Natural killer cell (primary cell): Measurements from ENCODE around the gene TOLLIP. TPM values are rescaled to one million over a fixed set of nuclear protein-coding genes. Genes with fewer than 3 reads are reported as not detected.
A peak's percentile ranks its signal among the peaks of the same experiment; 100 is the strongest.

Source experiments
- ATAC-seq, 3 donors: fragments of 150-1000 bp in 2 of 3; fragments of 200-7000 bp in 1 of 3; cut with Tn5 transposase; 1 replicate in 1 of 3; 2 replicates in 2 of 3; pipeline ENCODE4 v1.10.0; 2021; ENCODE audit warnings: mild to moderate bottlenecking in 2 of 3, moderate library complexity in 2 of 3
- DNase-seq, 2 donors: peaks; one replicate each; pipeline versions ENCODE4 v3.0.0 to v3.0.0-alpha.2; 2013 to 2021; ENCODE audit warnings: mixed read lengths in 1 of 2
- H3K27ac ChIP-seq: one replicate; pipeline ENCODE4 v1.5.1; 2013; ENCODE audit warnings: mild to moderate bottlenecking, low read length
- H3K27me3 ChIP-seq: one replicate; pipeline ENCODE4 v1.6.1; 2013; ENCODE audit warnings: low read length; ENCODE audit not compliant: control insufficient read depth, insufficient read depth
- H3K36me3 ChIP-seq: one replicate; pipeline ENCODE4 v1.6.1; 2013; ENCODE audit warnings: low read length; ENCODE audit not compliant: control insufficient read depth, insufficient read depth
- H3K4me1 ChIP-seq: one replicate; pipeline ENCODE4 v1.6.1; 2013; ENCODE audit warnings: low read length; ENCODE audit not compliant: control insufficient read depth, insufficient read depth
- H3K4me3 ChIP-seq: one replicate; pipeline ENCODE4 v1.5.1; 2013; ENCODE audit warnings: low read length
- H3K9me3 ChIP-seq: one replicate; pipeline ENCODE4 v1.6.1; 2013; ENCODE audit warnings: low read length; ENCODE audit not compliant: control insufficient read depth, insufficient read depth
- H3K27ac Mint-ChIP-seq, 2 donors: one replicate each; pipeline ENCODE4 v1.8.0; 2022; ENCODE audit warnings: mild to moderate bottlenecking in 2 of 2, mixed read lengths in 2 of 2, moderate library complexity in 1 of 2
- H3K27me3 Mint-ChIP-seq, 2 donors: one replicate each; pipeline ENCODE4 v1.8.0; 2022; ENCODE audit warnings: low read depth in 2 of 2, mixed read lengths in 2 of 2
- H3K36me3 Mint-ChIP-seq: one replicate; pipeline ENCODE4 v1.8.0; 2022; ENCODE audit warnings: mixed read lengths
- H3K4me1 Mint-ChIP-seq, 2 donors: one replicate each; pipeline ENCODE4 v1.8.0; 2022; ENCODE audit warnings: mixed read lengths in 2 of 2
- H3K4me3 Mint-ChIP-seq: one replicate; pipeline ENCODE4 v1.8.0; 2022; ENCODE audit warnings: mild to moderate bottlenecking, moderate library complexity, mixed read lengths
- H3K9me3 Mint-ChIP-seq, 2 donors: one replicate each; pipeline ENCODE4 v1.8.0; 2022; ENCODE audit warnings: mixed read lengths in 2 of 2
- CTCF ChIP-seq: fragments of 200-600 bp; IDR thresholded peaks from one replicate; pipeline ENCODE4 v1.8.0; 2022; ENCODE audit warnings: antibody characterized with exemption
- WGBS: methylation state at CpG from one replicate; pipeline ENCODE4 v1.1.7; 2013; ENCODE audit warnings: missing lambda C conversion rate; ENCODE audit not compliant: insufficient coverage; 5-methylcytosine and 5-hydroxymethylcytosine counted together
- intact Hi-C: fragments of 100-400 bp; cut with micrococcal nuclease; formaldehyde crosslinking; loops from one replicate; pipeline ENCODE4 v1.14.2; 2022
- total RNA-seq, 4 donors: library from RNA; stranded (reverse); fragments of 120-200 nt in 1 of 4; gene quantifications; one replicate each; pipeline versions ENCODE4 v1.2.3 to v1.2.4, GENCODE V29; 2013 to 2022

The TOLLIP gene
- total RNA-seq, 3 donors from 2014 or later (not counting 1 experiment from before 2014, with no cell fraction given), result 49.3 to 61.8 (median 54.8) TPM

- H3K27ac Mint-ChIP-seq, result peak overlapping the region in 1 of 2 donors; percentile 51
- H3K27ac ChIP-seq, result no peak overlapping the region
- H3K27me3 Mint-ChIP-seq, result no peaks in the 10 kb centered on the region
- no peak for DNase-seq
- no peak for ATAC-seq
- peaks cover 26% of the 10 kb centered on the region for H3K4me1 ChIP-seq
- peaks cover 15% of the 10 kb centered on the region in 2 donors for H3K4me1 Mint-ChIP-seq
- H3K36me3 ChIP-seq, result peaks cover 20% of the 10 kb centered on the region
- 68% methylated on average over 18 of the region's 18 CpGs for WGBS
- no peak overlapping the region for H3K4me3 ChIP-seq
- H3K9me3 Mint-ChIP-seq, result no peaks in the 10 kb centered on the region
- H3K27me3 ChIP-seq, result no peaks in the 10 kb centered on the region
- H3K36me3 Mint-ChIP-seq, result no peaks in the 10 kb centered on the region
- intact Hi-C loops, result no loop called here
- no peak overlapping the region for H3K4me3 Mint-ChIP-seq
- TF ChIP-seq CTCF, result no peak
- H3K9me3 ChIP-seq, result no peaks in the 10 kb centered on the region
Observed at GRCh38 chr11:1275021-1275420, 34.4 kb downstream of the TOLLIP start.

- H3K27me3 ChIP-seq, result no peaks in the 10 kb centered on the region
- H3K36me3 Mint-ChIP-seq, result no peaks in the 10 kb centered on the region
- H3K27me3 Mint-ChIP-seq, result no peaks in the 10 kb centered on the region
- no peak overlapping the region for H3K4me3 ChIP-seq
- H3K27ac Mint-ChIP-seq, result no peak overlapping the region
- peaks cover 26% of the 10 kb centered on the region for H3K4me1 ChIP-seq
- peaks cover 15% of the 10 kb centered on the region in 2 donors for H3K4me1 Mint-ChIP-seq
- peaks cover 19% of the 10 kb centered on the region for H3K36me3 ChIP-seq
- ATAC-seq (no peak), DNase-seq (no peak)
- H3K4me3 Mint-ChIP-seq, result no peak overlapping the region
- H3K9me3 ChIP-seq, result no peaks in the 10 kb centered on the region
- H3K9me3 Mint-ChIP-seq, result no peaks in the 10 kb centered on the region
- intact Hi-C loops, result no loop called here
- H3K27ac ChIP-seq, result no peak overlapping the region
- WGBS, result 98% methylated on average over 11 of the region's 14 CpGs
- no peak for TF ChIP-seq CTCF
Observed at GRCh38 chr11:1274501-1274900, 34.9 kb downstream of the TOLLIP start.

- no peak for ATAC-seq
Observed at GRCh38 chr11:1272531-1272930, 36.9 kb downstream of the TOLLIP start.

More at GRCh38 chr11:1272531-1272930, 36.9 kb downstream of the TOLLIP start:
- Histone ChIP-seq H3K27me3 (no peaks in the 10 kb centered on the region), H3K4me3 (no peak overlapping the region), H3K36me3 (peaks cover 14% of the 10 kb centered on the region), H3K4me1 (peaks cover 26% of the 10 kb centered on the region), H3K9me3 (no peaks in the 10 kb centered on the region), H3K27ac (no peak overlapping the region)
- Mint-ChIP-seq H3K4me1 (peaks cover 13 to 15% of the 10 kb centered on the region in 2 donors), H3K36me3 (no peaks in the 10 kb centered on the region), H3K9me3 (no peaks in the 10 kb centered on the region), H3K4me3 (no peak overlapping the region), H3K27me3 (no peaks in the 10 kb centered on the region), H3K27ac (no peak overlapping the region)
- WGBS, result 97% methylated on average over 30 of the region's 30 CpGs
- TF ChIP-seq CTCF, result no peak
- intact Hi-C loops, result no loop called here
- no peak for DNase-seq
